Mesodermal cell (in vitro differentiated cells): ENCODE measurements around the gene SUPT3H.

Experiments used
- H3K27ac ChIP-seq: 2 replicates; pipeline ENCODE4 v1.7.0; 2013; ENCODE audit warnings: mild to moderate bottlenecking, low read depth, low read length, moderate library complexity; ENCODE audit not compliant: severe bottlenecking
- H3K36me3 ChIP-seq: 2 replicates; pipeline ENCODE4 v1.7.1; 2013; ENCODE audit warnings: mild to moderate bottlenecking, low read length, moderate library complexity; ENCODE audit not compliant: control insufficient read depth, insufficient read depth
- H3K4me1 ChIP-seq: one replicate; pipeline ENCODE4 v1.7.1; 2013; ENCODE audit warnings: mild to moderate bottlenecking, low read length; ENCODE audit not compliant: insufficient read depth, control insufficient read depth, poor library complexity, severe bottlenecking
- H3K4me3 ChIP-seq: 2 replicates; pipeline ENCODE4 v1.7.0; 2013; ENCODE audit warnings: low read length, control low read depth, mild to moderate bottlenecking; ENCODE audit not compliant: insufficient read depth, poor library complexity, severe bottlenecking; ENCODE audit errors: extremely low read depth
- H3K9me3 ChIP-seq: 2 replicates; pipeline ENCODE4 v1.7.1; 2013; ENCODE audit warnings: mild to moderate bottlenecking, low read length, moderate library complexity; ENCODE audit not compliant: control insufficient read depth
- WGBS, 2 experiments: methylation state at CpG; one replicate each; pipeline ENCODE4 v1.1.5; 2013; ENCODE audit warnings: missing lambda C conversion rate in 2 of 2; ENCODE audit not compliant: insufficient coverage in 2 of 2; 5-methylcytosine and 5-hydroxymethylcytosine counted together

SUPT3H gene

DNA sequence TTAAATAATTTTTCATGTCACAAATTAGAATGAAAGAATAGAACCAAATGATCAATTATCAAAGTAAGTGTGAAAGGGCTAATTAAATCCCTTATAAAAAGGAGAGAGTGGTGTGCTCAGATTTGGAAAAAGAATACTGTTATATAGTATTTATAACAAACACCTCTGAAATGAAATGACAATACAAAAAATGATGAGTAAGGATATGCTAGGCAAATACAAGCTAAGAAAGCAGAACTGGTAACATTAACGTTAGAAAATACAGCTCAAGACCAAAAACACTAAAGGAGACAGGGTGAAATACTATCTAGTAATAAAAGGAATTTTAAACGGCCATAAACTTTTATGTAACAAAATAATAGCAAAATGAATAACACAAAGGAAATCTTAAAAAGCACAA lies 373.8 kb downstream of the SUPT3H start:
- Histone ChIP-seq H3K36me3 (no peaks in the 10 kb centered on the region), H3K27ac (no peak overlapping the region), H3K4me3 (no peak overlapping the region), H3K4me1 (no peaks in the 10 kb centered on the region), H3K9me3 (peaks cover 3% of the 10 kb centered on the region)
- no CpG with 5 or more reads among the region's 2 CpGs for WGBS, 2 experiments

DNA sequence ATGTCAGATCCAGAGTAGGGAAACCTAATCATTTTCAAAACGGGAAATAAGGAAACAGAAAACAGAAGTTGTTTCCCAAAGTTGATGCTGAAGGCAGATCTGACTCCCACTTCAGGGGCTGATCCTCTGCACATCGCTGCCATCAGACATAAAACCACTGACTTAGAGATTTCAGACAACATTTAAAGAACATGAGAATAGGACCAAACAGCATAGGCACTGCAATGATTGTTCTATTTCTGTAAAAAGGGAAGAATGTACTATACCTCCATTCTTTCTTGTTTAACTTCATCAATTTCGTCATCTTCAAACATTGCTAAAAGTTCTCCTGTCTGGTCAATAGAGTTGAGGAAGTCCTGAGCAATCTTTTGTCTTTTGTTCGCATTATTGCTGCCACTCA lies 374.3 kb downstream of the SUPT3H start:
- Histone ChIP-seq H3K4me3 (no peak overlapping the region), H3K4me1 (no peaks in the 10 kb centered on the region), H3K36me3 (no peaks in the 10 kb centered on the region), H3K9me3 (peaks cover 3% of the 10 kb centered on the region), H3K27ac (no peak overlapping the region)
- WGBS, 2 experiments, result 85 to 100% methylated on average over 1 to 2 of the region's 4 CpGs

DNA sequence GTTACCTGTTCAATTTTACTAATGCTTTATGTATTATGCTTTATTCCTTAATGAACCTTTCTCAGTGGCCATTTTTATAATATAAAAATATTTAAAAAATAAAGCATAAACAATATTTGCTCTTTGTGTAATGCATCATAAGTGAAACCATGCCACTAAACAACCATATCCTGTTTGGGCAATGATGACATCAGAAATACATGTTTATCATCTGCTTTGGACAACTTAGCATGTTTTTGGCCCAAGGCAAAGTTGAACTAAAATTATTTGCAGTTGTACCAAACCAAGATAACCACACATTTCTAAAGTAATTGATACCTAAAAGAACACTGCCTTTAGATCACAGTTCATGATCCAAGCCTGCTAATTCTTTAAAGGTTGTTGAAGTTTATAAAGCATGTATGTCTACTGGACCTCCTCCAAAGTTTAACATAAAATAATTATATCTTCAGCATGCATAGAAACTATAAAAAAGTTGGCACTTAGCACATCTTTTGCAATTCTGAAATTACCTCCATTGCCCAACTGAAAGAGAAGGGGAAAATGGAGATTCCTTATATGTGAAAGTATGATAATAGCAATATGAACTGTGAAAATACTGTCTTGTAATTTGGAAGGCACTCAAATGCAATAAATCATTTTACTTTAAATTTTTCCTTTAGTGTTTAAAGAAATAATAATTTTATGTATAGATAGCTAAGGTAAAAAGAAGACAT lies 375.2 kb downstream of the SUPT3H start:
- peaks cover 3% of the 10 kb centered on the region for H3K9me3 ChIP-seq
- no peaks in the 10 kb centered on the region for H3K36me3 ChIP-seq
- no peak overlapping the region for H3K27ac ChIP-seq
- H3K4me1 ChIP-seq, result no peaks in the 10 kb centered on the region
- H3K4me3 ChIP-seq, result no peak overlapping the region

DNA sequence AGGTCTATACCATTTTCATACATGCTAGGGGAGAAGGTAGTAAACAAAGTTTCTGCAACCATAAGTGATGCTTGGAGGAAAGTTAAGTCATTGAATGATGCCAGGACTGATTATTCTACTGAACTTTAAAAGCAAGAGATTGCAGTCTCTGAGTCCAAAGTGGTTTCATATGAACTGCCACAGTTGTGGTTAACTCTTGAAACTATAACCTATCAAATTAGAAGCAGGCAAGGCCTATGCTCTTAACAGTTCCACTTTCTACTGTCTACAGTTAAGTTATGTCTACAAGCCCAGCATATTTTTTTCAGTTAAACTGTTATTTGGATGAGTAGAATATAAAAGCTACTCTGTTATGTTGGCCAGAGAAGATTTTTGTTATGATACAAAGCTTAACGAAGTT lies 376.1 kb downstream of the SUPT3H start:
- Histone ChIP-seq H3K27ac (no peak overlapping the region), H3K4me3 (no peak overlapping the region), H3K4me1 (no peaks in the 10 kb centered on the region), H3K36me3 (no peaks in the 10 kb centered on the region), H3K9me3 (peaks cover 3% of the 10 kb centered on the region)
- no CpG with 5 or more reads among the region's 1 CpG for WGBS, 2 experiments

DNA sequence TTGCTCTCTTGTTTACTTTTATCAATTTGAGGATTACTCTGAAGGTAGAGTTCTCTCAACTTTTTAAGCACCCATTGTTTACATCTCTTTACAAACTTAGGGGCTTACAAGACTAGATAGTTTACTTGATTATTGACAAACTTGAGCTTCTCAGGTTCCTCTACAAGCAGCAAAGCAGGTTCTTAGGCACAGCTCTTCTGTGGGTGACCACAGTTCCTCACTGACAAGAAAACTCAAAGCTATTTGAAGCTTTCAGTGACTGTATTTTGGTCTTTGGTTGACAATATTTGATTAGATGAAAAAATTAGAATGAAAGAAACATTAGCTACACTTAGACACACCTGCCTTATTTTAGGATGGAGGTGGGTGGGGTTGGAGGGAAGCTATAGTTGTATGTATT lies 376.9 kb downstream of the SUPT3H start:
- Histone ChIP-seq H3K36me3 (no peaks in the 10 kb centered on the region), H3K4me1 (no peaks in the 10 kb centered on the region), H3K4me3 (no peak overlapping the region), H3K9me3 (peaks cover 3% of the 10 kb centered on the region), H3K27ac (no peak overlapping the region)

DNA sequence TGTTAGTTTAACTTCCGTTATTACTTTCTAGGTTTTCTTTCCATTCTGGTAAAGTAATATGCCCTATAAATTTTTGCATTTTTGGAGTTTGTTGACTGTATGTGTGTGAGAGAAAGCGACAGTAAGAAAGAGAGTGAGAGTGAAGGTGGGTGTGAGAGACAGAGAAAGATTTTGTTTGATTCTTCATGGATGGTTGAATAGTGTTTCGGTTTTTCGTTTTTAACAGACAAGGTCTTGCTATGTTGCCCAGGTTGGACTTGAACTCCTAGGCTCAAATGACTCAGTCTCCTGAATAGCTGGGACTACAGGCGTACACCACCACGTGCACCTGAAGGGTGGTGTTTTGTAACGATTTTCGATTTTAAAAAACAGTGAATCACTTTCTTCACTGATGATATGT lies 378.7 kb downstream of the SUPT3H start:
- Histone ChIP-seq H3K27ac (no peak overlapping the region), H3K4me3 (no peak overlapping the region), H3K4me1 (no peaks in the 10 kb centered on the region), H3K9me3 (no peaks in the 10 kb centered on the region), H3K36me3 (no peaks in the 10 kb centered on the region)
- 78 to 94% methylated on average over 3 to 6 of the region's 8 CpGs for WGBS, 2 experiments

DNA sequence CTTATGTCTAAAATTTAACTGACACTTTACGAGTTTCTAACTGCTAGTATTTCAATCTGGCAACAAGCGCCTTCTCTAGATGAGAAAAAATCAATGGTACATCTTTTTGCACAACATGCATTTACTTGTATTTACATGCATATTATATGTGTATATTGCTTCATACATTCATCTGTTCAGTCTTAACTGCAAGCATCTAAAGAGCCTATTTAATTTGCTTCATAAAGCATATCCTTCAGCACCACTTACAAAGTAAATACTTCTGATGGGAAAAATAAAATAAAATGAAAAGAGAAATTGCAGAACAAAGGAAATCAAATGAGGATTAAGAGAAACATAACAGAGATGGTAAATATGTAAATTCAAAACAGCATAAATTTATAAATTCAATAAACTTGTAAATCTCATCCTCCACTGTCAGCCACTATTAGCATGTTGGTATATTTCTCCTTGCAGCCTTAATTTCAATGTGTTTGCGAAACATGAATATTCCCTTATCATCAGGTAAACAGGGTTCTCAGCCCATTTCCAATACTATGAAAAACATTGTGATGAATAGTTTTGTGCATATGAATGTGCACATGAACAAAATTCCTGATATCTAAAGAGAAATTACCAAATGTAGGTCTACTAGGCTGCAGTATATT lies 382.1 kb downstream of the SUPT3H start:
- no peaks in the 10 kb centered on the region for H3K36me3 ChIP-seq
- WGBS, 2 experiments, result 86 to 93% methylated on average over 1 to 2 of the region's 3 CpGs
- H3K4me3 ChIP-seq, result no peak overlapping the region
- H3K27ac ChIP-seq, result no peak overlapping the region
- no peaks in the 10 kb centered on the region for H3K9me3 ChIP-seq
- H3K4me1 ChIP-seq, result no peaks in the 10 kb centered on the region

DNA sequence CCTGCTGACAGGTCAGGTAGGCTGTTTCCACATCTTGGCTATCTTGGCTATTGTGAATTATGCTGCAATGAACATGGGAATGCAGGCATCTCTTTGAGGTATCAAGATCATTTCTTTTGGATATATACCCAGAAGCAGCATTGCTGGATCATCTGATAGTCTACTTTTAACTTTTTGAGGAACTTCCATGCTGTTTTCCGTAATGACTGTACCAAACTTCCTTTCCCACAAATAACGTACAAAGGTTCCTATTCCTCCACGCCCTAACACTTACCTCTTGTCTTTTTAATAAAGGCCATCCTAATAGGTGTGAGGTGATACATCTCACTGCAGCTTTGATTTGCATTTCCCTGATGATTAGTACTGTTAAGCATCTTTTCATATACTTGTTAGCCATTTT lies 388.3 kb downstream of the SUPT3H start:
- H3K36me3 ChIP-seq, result no peaks in the 10 kb centered on the region
- 96% methylated on average over 3 of the region's 3 CpGs; no CpG with 5 or more reads in 1 of the 2 experiments for WGBS, 2 experiments
- no peaks in the 10 kb centered on the region for H3K4me1 ChIP-seq
- H3K27ac ChIP-seq, result no peak overlapping the region
- H3K4me3 ChIP-seq, result no peak overlapping the region
- no peaks in the 10 kb centered on the region for H3K9me3 ChIP-seq

DNA sequence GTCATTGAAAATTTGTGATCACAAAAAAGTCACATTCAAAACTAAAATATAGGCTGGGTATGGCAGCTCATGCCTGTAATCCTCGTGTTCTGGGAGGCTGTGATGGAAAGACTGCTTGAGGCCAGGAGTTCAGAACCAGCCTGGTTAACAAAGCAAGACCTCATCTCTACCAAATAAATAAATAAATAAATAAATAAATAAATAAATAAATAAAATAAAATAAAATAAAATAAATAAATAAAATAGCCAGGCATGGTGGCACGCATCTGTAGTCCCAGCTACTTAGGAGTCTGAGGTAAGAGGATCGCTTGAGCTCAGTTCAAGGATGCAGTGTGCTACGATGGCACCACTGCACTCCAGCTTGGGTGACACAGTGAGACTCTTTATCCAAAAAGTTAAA lies 392.7 kb downstream of the SUPT3H start:
- H3K9me3 ChIP-seq, result no peaks in the 10 kb centered on the region
- H3K27ac ChIP-seq, result no peak overlapping the region
- no peaks in the 10 kb centered on the region for H3K4me1 ChIP-seq
- 100% methylated on average over 2 of the region's 4 CpGs; no CpG with 5 or more reads in 1 of the 2 experiments for WGBS, 2 experiments
- no peaks in the 10 kb centered on the region for H3K36me3 ChIP-seq
- no peak overlapping the region for H3K4me3 ChIP-seq

DNA sequence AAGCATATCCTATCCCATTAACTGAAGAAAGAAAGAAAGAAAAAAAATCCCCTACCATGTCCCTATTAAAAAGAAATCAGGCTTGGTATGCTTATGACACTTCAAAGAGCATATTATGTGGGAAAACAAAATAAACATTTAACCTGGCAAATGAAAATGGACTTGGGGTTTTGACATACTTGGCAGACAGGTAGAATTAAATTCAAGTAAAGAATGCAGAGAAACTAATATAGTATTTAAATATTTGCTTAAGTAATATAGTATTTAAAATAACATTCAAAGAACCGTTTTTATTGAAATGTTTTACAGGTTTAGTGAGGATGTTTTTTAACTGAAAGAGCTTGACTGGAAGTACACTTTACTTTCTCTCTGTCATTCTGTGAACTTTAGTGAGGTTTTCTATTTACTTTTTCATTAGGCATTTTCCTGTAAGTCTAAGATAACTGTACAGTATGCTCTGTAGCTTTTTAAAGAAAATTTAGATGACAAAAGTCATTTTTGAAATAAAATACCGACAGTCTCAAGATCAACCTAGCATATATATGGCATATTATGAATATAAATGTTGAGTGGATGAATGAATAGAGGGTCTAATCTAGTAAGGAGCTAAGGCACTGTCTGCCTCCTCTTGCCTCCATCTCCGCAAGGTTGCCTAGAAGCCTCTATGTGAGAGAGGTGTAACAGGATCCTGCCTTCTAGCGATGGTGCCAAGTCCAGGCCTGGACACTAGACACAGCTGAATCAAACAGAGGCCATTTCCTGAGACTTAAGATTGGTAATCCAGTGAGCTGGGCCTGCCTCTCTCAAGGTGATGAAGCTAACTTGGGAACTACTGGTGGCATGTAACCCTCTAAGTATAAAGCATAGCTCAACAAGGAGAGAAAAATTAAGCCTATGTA lies 394.0 kb downstream of the SUPT3H start:
- WGBS, 2 experiments, result 100% methylated on average over 2 of the region's 4 CpGs
- Histone ChIP-seq H3K4me1 (no peaks in the 10 kb centered on the region), H3K4me3 (no peak overlapping the region), H3K9me3 (no peaks in the 10 kb centered on the region), H3K27ac (no peak overlapping the region), H3K36me3 (no peaks in the 10 kb centered on the region)
